GM21717 (cell line): ENCODE data around the gene ABCA10.
"Not testable (repeated sequence)": the region's sequence is repeated elsewhere in the genome, so short reads cannot be mapped to it uniquely, and the experiment has no call there.

Experiments used
- ATAC-seq: cut with Tn5 transposase; IDR thresholded peaks from one replicate; pipeline ENCODE4 v1.9.1; 2021; ENCODE audit warnings: mild to moderate bottlenecking, moderate library complexity; ENCODE audit not compliant: unreplicated experiment

ABCA10 gene, protein sequence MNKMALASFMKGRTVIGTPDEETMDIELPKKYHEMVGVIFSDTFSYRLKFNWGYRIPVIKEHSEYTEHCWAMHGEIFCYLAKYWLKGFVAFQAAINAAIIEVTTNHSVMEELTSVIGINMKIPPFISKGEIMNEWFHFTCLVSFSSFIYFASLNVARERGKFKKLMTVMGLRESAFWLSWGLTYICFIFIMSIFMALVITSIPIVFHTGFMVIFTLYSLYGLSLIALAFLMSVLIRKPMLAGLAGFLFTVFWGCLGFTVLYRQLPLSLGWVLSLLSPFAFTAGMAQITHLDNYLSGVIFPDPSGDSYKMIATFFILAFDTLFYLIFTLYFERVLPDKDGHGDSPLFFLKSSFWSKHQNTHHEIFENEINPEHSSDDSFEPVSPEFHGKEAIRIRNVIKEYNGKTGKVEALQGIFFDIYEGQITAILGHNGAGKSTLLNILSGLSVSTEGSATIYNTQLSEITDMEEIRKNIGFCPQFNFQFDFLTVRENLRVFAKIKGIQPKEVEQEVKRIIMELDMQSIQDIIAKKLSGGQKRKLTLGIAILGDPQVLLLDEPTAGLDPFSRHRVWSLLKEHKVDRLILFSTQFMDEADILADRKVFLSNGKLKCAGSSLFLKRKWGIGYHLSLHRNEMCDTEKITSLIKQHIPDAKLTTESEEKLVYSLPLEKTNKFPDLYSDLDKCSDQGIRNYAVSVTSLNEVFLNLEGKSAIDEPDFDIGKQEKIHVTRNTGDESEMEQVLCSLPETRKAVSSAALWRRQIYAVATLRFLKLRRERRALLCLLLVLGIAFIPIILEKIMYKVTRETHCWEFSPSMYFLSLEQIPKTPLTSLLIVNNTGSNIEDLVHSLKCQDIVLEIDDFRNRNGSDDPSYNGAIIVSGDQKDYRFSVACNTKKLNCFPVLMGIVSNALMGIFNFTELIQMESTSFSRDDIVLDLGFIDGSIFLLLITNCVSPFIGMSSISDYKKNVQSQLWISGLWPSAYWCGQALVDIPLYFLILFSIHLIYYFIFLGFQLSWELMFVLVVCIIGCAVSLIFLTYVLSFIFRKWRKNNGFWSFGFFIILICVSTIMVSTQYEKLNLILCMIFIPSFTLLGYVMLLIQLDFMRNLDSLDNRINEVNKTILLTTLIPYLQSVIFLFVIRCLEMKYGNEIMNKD (N-terminal part only)

DNA sequence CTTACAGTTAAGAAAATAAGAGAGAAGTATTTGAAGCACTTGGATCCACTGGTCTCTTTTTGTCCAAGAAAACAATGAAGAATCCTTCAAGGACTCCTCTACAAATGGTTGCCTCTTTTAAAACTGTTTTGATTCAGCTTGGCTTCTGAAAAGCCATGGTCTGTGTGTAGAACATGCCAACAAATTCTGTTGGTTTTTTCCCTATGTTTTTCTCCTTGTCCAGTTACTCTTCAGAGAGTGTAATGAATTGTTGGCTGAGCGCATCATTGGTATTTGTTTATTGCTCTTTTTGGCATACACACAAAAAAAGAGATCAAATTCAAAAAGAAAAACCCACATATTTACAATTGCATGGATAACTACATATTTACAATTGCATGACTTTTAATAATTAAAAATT, at the start of gene ABCA10:
Gene ABCA10, minus strand, starts transcription at position 249 of the 400 bp plus-strand sequence. CDS start 3,466 bp downstream, outside the sequence.
- no peak for ATAC-seq

DNA sequence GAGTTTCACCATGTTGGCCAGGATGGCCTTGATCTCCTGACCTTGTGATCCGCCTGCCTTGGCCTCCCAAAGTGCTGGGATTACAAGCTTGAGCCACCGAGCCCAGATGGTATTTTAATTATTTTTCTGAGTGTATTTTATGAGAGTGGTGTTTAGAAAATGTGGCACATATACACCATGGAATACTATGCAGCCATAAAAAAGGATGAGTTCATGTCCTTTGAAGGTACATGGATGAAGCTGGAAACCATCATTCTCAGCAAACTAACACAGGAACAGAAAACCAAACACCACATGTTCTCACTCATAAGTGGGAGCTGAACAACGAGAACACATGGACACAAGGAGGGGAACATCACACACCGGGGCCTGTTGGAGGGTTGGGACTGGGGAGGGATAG, 47.7 kb upstream of the ABCA10 start:
- not testable (repeated sequence) for ATAC-seq

DNA sequence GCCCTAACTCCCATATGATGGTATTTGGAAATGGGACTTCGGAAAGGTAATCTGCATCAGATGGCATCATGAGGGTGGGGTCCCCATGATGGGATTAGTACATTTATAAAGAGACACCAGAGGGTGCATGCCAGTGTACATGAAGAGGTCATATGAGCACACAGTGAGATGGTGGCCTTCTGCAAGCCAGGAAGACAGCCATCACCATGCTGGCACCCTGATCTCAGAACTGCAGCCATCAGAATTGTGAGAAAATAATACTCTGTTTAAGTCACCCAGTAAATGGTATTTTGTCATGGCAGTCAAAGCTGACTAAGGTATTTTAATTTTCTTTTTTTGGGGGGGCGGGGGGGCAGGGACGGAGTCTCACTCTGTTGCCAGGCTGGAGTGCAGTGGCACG, 47.1 kb upstream of the ABCA10 start:
- no peak for ATAC-seq

DNA sequence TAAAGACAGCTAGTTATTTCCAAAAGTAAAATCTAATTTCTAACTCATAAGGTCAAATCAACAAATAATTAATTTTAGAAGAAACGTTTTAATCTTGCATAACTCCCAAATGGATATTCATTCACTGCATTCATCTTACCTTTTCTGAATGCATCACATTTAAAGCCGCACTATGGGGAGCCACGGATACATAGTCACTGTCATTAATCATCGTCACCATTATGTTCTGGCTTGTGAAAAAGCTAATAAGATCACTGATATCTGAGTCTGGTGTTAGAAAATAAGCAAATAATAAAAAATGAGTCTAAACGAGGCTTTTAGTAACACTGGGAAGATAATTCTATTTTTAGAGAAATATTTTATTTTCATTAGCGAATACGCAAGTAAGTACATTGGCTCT, 42.4 kb upstream of the ABCA10 start:
- ATAC-seq, result no peak

DNA sequence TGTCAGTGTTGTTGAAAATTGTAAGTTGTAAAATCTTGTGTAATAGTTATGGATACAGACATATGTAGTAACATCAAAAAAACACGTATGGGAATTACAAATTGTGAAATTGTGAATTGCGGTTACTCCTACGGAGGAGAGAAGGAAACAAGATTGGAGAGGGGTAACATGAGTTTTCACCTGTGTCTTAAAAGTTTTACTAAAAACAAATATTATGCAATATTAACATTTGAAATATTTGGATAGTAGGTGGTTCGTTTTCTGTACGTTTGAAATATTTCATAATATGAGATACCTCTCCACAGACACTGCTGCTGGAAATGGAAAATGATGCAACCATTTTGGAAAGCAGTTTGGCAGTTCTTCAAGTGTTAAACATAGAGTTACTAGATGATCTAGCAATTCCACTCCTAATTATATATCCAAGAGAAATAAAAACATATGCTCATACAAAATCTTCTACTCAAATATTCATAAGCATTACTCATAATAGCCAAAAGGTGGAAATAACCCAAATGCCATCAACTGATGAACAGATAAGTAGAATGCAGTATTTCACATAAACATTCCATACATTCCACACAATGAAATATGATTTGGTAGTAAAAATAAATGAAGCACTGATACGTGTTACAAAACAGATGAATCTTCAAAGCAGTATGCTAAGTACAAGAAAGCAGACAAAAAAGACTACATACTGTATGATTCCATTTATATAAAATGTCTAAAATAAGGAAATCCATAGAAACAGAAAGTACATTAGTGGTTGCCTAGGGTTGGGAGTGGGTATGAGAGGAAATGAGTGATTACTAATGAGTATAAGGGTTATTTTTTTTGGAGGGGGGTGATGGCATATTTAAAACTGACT, 40.7 kb upstream of the ABCA10 start:
- ATAC-seq, result no peak

DNA sequence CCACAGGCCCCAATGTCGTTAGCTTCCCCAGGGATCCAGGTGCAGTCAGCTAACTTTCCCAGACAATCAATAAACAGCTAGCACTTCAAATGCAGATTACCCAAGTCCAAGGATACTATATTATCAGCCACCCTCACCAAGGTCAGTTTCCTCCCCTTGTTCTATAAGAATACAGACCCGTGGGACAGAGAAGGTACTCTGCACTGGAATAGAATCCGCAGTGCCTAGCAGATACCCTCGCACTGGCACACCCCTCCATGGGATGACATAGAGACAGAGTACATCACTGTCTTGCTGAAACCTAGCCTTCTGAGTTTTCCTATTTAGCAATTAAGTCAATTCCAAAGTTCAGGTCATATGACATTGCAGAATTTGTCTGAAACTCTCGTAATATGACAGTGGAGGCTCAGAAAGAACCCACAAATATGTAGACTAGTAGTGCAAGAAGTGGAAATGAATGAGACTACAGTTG, 40.0 kb upstream of the ABCA10 start:
- ATAC-seq, result no peak

DNA sequence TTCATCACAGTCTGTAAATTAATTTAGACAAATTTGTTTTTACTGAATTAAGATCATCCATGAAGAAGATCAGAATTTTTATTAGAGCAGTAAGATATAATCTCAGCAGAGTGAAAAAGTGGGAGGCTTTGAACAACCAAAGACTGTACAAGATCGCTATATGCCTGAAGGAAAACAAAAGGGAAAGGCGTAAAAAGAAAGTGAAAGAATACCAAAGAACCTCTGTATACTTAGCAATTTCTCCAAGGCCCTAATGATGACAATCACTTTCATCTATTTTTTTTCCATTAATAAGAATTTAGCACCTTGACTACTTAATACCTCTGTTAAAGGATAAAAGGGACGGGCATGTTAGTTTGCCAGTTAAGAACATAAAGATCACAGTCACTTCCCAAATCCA, 38.6 kb upstream of the ABCA10 start:
- ATAC-seq, result no peak

DNA sequence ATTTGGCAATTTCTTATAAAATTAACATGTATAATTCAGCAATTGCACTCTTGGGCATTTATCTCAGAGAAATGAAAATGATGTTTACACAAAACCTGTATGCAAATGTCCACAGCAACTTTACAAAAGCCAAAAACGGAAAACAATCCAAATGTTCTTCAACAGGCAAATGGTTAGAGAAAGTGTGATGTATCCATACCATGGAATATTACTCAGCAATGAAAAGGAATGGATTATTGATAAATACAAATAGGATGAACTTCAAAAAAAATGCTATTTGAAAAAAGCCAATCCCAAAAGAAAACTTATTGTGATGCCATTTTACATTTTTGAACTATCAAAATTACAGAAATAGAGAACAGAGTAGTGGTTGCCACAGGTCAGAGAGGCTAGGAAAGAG, 37.2 kb upstream of the ABCA10 start:
- ATAC-seq, result no peak

DNA sequence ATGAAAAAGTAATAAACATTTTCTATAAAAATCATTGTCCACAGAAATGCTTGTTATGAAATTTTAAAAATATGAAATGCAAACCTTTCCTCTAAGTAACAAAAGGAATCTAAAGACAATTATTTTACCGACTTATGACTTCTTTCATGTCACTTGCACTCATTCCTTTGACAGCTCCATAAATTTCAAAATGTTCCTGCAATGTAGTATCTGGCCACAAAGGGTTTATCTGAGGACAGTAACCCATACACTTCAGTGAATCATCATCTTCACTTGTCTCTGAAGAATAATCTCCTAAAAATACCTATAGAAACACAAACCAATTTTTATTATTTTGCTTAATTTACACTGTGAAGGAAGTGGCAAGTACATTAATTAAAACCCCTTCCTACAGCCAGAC, 25.6 kb upstream of the ABCA10 start:
- no peak for ATAC-seq

DNA sequence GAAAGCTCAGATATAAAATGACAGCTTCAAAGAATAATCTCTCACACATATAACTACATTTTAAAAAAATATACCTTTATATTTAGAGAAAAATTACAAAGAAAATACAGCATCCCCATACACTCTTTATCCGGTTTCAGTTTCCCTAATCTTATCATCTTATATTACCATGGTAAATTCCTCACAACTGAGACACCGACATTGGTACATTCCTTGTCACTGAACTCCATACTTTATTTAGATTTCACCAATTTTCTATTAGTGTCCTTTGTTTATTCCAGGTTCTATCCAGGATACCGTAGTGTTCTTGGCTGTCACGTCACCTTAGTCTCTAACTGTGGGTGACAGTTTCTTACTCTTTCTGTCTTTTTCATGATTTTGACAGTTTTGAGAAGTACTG, 22.0 kb upstream of the ABCA10 start:
- no peak for ATAC-seq

DNA sequence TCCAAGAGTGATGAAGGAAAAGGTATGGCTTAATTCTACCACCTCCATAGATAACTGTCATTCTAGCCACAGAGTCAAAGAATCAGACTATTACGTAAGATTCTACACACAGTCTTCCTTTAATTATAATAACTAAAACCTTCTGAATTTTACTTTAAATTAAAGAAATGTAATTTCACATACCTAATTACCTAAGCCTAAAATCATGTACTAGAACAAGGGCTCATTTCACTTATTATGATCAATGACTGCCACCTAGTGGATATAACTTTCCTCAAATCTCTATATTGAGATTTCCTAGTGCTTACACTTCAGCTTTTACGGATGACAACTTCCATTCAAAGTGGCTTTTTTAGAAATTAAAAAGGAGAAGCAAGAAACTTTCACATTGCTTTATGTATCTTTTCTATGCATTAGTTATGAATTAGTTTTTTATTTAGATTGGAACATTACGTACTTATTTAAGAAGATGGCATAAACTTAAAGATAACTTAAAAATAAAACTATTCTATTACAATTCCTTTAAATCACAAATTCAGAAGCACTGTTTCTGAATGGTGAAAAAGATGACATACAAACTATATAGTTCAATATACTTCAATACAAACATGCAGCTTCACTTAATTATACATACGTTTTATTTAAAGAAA, 18.2 kb upstream of the ABCA10 start:
- no peak for ATAC-seq

DNA sequence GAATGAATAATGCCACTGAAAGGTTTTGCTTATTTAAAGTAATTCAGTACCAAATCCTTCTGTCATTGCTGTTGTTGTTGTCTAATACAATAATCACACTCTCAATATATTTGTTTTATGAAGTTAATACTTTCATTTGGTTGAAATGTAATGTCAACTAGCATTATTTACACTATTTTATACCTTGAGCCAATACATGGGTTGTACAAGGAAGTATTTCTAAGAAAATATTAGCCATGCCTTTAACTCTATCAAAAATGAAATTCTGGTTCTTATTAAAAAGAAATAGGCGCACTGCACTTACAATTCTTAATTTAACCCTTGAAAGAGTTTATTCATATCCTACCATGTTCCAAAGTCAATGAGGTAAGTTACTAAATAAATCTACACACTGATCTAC, 17.6 kb upstream of the ABCA10 start:
- ATAC-seq, result no peak

DNA sequence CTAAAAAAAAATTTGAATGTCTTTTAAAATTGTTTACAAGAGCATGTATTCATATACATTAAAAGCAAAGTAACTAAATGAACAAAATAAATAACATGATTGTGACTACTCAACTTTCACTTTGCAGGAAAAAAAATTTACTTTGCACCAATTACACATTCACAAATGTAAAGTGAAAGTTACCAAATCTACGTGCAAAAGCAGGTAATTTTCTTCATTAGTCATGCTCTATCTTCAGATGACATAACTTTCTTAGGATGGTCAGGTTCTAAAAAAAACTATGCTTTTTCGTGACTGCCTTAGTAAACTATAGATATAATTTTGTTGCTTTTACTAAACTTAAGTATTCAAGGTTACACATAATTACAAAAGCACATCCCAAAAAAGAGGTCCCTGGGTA, 17.0 kb upstream of the ABCA10 start:
- no peak for ATAC-seq

DNA sequence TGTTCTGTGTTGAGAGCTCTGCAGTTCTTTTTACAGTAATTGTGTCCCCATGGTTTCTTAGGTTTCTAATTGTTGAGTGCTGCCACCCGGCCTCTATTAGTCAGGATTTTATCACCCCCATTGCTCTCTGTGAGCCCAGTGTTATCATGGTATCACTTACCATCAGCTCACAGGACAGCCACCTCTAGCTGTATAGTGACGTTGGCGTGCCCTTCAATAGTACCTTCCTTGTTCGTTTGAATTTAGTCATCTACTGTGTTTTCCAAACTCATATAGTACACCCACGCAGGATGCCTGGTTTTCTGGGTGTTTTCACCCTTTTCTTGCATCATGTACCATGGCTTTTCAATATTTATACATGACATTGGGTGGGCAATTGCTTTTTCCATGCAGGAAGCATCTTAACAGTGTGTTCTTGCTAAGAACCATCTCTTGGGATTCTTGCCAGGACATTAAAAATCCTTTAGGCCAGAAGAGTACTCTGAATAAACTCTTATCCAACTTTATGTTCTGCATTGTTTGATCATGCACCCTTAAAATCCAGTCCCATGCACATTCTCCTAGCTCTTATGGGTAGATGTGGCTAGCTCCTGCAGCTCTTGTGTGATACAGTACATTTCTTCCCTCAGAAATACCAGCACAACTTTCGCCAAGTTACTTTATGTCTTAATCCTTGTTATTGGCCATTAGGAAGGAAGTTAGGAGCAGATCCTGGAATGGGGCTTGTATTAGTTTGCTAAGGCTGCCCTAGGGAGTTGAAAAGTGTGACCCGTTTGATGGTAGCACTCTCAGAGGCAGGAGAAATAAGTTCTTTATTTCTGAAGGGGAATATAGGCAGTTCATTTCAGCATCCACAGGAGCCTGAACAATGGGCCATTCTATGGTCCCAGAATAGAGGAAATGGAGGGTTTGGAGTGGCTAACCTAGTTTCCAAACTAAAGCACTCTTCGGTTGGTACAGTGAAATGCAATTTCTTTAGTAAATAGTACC, 11.3 kb upstream of the ABCA10 start:
- ATAC-seq, result no peak

DNA sequence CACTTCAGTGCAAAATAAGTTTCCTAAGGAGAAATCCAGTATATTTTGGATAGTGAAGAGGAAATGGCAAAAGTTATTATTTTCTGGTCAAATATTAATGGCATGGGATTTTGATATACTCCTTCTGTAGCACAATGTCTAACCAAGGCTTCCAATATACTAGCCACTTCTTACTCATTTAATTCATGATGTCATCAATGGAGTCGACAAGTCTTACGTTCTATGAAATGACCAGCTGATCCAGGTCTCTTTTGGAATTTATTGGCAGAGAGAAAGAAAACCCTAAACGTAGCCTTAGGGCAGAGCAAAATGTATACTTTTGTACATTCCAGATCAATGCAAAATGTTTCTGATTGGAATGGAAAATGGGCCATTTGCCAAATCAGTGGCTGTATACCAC, 8.3 kb upstream of the ABCA10 start:
- no peak for ATAC-seq

DNA sequence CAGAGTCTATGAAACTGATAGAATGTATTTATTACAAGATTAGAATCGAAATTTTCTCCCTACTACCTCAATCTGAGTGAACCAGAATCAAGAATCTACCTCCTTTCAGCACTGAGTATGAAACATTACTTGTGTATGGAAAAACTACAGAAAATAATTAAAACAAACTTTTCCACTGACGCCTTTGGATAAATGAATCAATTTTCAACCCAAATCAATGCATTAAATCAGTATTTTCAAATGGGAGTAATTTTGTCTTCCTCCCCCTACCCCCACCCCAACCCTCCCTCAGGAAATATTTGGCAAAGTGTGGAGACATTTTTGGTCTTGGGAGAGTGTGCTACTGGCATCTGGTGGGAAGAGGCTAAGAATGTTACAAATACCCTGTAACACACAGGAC, 7.8 kb upstream of the ABCA10 start:
- no peak for ATAC-seq

DNA sequence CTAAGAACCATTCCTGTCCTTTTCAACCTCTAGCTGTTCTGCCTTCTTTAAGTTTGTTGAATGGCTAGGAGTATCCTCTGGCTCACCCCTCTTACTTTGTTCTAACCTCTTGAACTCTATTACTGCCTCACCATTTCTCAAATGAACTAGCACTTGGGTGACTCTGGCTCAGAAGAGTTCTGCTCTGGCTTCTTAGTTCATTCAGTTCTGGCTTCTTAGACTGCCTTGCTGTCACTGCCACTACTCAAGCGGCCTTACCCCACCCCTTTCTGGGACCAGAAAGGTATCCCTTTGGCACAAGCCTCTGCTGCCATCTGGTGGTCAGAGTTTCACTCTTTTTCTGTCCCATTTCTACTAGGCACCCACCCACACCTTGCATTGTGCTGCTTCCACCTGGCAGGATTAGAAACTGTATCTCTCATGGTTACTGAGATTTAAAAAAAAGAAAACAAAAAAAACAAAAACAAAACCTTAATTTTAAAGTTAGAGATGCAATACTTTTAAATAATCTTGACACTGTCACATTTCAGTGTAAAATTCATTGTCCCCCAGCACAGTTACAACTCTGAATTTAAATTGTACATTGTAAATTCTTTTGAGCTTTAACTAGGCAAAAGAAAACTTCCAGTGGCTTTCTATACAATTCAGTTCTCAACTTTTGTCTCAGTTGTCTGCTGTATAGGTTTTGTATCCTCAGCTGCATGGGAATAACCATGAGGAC, 6.9 kb upstream of the ABCA10 start:
- ATAC-seq, result peak; percentile 95

DNA sequence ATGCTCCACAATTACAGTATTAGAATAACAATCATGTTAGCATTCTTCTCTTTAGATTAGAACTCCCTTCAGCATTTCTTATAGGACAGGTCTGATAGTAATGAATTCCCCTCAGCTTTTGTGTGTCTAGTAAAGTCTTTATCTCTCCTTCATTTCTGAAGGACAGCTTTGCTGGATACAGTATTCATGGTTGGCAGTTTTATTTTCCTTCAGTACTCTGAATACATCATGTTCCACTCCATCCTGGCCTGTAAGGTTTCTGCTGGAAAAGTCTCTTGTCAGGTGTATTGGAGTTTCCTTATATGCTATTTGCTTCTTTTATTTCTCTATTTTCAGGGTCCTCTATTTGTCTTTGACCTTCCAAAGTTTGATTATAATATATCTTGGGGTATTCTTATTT, 4.0 kb upstream of the ABCA10 start:
- no peak for ATAC-seq
